ENCODE data around the gene CCDC57. TPM values are rescaled to one million over a fixed set of nuclear protein-coding genes. Genes with fewer than 3 reads are reported as not detected.

CCDC57 gene
- total RNA-seq, 1 donor from 2014 or later = 79.0 TPM

- H3K4me3 Mint-ChIP-seq (ENCODE audit: low read depth) = no peak overlapping the region
Observed at GRCh38 chr17:82056729-82057621, 155.7 kb downstream of the CCDC57 start.

DNA sequence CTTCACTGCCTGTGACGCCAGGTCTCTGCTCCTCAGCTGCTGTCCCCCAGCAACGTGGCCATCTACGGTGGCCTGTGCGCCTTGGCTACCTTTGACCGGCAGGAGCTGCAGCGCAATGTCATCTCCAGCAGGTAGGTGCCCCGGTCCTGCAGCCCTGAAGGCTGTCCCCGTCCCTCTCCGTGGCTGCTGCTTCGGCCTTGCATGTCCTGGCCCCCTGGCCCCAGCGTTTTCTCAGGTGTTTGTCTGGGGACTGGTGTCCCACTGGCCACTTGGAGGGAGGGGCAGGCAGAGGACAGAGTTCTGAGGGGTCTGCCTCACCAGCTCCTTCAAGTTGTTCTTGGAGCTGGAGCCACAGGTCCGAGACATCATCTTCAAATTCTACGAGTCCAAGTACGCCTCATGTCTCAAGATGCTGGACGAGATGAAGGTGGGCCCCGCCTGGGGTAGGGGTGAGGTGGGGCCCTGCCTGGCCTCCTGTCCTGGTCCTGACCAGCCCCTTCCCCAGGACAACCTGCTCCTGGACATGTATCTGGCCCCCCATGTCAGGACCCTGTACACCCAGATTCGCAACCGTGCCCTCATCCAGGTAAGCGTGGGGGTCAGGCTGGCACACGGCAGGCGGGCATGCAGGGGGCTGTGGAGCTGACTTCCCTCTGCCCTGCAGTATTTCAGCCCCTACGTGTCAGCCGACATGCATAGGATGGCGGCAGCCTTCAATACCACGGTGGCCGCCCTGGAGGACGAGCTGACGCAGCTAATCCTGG, 156.5 kb downstream of the CCDC57 start:
- H3K27me3 Mint-ChIP-seq = no peaks in the 10 kb centered on the region
- no peak overlapping the region for H3K4me3 Mint-ChIP-seq (ENCODE audit: low read depth)
- no peak overlapping the region for H3K27ac Mint-ChIP-seq
- no peak for DNase-seq (ENCODE audit: low spot score, unreplicated experiment)
- H3K9me3 Mint-ChIP-seq (ENCODE audit: low read depth) = no peaks in the 10 kb centered on the region
- peaks cover 2% of the 10 kb centered on the region for H3K4me1 Mint-ChIP-seq (ENCODE audit: low read depth)
- TF ChIP-seq, protein P1, sequence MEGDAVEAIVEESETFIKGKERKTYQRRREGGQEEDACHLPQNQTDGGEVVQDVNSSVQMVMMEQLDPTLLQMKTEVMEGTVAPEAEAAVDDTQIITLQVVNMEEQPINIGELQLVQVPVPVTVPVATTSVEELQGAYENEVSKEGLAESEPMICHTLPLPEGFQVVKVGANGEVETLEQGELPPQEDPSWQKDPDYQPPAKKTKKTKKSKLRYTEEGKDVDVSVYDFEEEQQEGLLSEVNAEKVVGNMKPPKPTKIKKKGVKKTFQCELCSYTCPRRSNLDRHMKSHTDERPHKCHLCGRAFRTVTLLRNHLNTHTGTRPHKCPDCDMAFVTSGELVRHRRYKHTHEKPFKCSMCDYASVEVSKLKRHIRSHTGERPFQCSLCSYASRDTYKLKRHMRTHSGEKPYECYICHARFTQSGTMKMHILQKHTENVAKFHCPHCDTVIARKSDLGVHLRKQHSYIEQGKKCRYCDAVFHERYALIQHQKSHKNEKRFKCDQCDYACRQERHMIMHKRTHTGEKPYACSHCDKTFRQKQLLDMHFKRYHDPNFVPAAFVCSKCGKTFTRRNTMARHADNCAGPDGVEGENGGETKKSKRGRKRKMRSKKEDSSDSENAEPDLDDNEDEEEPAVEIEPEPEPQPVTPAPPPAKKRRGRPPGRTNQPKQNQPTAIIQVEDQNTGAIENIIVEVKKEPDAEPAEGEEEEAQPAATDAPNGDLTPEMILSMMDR (IDR thresholded peaks at IDR 0.05; ENCODE audit: unreplicated experiment) = no peak
- H3K36me3 Mint-ChIP-seq (ENCODE audit: insufficient read depth) = peaks cover 2% of the 10 kb centered on the region

More at GRCh38 chr17:82056729-82057621, 155.7 kb downstream of the CCDC57 start:
- DNase-seq (ENCODE audit: low spot score, unreplicated experiment) = no peak
- TF ChIP-seq, protein P1 (IDR thresholded peaks at IDR 0.05; ENCODE audit: unreplicated experiment) = no peak
- Mint-ChIP-seq H3K27ac (no peak overlapping the region), H3K36me3 (ENCODE audit: insufficient read depth) (peaks cover 2% of the 10 kb centered on the region), H3K4me1 (ENCODE audit: low read depth) (peaks cover 2% of the 10 kb centered on the region), H3K9me3 (ENCODE audit: low read depth) (no peaks in the 10 kb centered on the region), H3K27me3 (no peaks in the 10 kb centered on the region)

DNA sequence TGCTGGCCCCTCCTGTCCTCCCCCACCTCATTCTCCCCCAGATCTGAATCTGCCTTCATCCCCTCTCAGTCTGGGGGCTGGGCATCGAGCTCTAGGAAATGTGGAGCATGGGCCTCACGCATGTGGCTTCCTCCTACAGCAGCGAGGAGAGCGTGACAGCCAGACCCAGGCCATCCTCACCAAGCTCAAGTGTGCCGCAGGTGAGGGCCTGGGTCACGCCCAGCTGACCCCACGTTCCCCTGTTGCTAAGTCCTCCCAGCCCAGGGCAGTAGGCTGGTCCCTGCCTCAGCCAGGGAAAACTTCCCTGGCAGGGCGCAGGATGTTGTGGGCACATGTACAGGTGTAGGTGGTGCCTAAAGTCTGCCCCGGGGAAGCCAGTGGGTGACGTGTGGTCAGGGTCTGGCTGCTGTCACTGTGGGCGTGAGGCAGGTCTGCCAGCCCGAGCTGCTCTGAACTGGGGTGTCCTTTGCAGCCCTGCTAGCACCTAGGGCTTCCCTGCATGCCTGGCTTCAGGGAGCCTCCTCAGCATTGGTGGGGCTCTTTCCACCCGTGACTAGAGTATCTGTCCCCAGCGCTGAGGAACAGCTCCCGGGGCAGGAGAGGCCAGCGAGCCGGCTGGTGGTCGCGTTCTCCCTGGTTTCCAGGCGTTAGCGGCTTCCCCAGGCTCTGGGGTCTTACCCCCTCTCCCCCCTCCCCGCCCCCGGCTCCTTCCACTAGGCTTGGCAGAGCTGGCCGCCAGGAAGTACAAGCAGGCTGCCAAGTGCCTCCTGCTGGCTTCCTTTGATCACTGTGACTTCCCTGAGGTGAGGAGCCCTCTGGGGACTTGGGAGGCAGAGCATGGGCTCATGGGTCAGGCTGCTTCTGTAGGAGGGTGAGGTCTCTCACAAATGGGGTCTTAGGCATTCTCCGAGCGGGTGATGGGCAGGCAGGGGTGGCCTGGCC, 157.3 kb downstream of the CCDC57 start:
- TF ChIP-seq, protein P1 (IDR thresholded peaks at IDR 0.05; ENCODE audit: unreplicated experiment) = no peak
- H3K9me3 Mint-ChIP-seq (ENCODE audit: low read depth) = no peaks in the 10 kb centered on the region
- no peak overlapping the region for H3K27ac Mint-ChIP-seq

GRCh38 chr17:82054351-82055022, 158.2 kb downstream of the CCDC57 start:
- Mint-ChIP-seq H3K36me3 (ENCODE audit: insufficient read depth) (no peaks in the 10 kb centered on the region), H3K27ac (no peak overlapping the region), H3K9me3 (ENCODE audit: low read depth) (no peaks in the 10 kb centered on the region), H3K4me3 (ENCODE audit: low read depth) (no peak overlapping the region), H3K4me1 (ENCODE audit: low read depth) (peaks cover 9% of the 10 kb centered on the region), H3K27me3 (no peaks in the 10 kb centered on the region)
- TF ChIP-seq, protein P1 (IDR thresholded peaks at IDR 0.05; ENCODE audit: unreplicated experiment) = no peak
- DNase-seq (ENCODE audit: low spot score, unreplicated experiment) = no peak

More for the DNA sequence above, 157.3 kb downstream of the CCDC57 start:
- DNase-seq (ENCODE audit: low spot score, unreplicated experiment) = no peak
- Mint-ChIP-seq H3K36me3 (ENCODE audit: insufficient read depth) (peaks cover 2% of the 10 kb centered on the region), H3K4me1 (ENCODE audit: low read depth) (peaks cover 8% of the 10 kb centered on the region), H3K27me3 (no peaks in the 10 kb centered on the region), H3K4me3 (ENCODE audit: low read depth) (no peak overlapping the region)

Data from progenitor cell of endocrine pancreas (in vitro differentiated cells).